Measurements from ENCODE around the gene RNF4. TPM values are rescaled to one million over a fixed set of nuclear protein-coding genes. Genes with fewer than 3 reads are reported as not detected.

Gene RNF4
- total and polyA plus RNA-seq, 10 of the 15 experiments (the other 5 are each of a cell fraction or from before 2014, with no cell fraction given): 34.9 to 145 (median 76.1) TPM

DNA sequence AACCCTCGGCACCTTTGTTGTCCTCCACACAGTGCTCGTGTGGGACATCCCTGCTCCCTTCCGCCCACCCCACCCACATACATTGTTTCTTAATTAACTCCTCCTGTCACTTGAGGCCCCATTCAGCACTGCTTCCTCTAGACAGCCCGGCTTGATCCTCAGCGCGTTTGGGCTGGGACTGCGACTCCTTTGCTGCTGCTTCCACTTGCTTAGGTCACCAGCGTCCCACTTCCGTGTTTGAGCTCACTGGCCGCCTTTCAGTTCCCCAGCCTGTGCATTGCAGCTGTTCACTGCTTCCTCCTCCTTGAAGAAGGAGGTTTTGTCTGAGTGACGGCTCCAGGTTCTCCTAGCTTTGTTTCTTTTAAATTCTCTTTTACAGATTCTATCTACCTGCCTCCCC is 16.1 kb downstream of the RNF4 start:
- in situ Hi-C loops (cut with MboI): no loop called here
- RAD21 ChIA-PET (ENCODE audit: unreplicated experiment): interaction anchor here (0.6 to 8.0 kb wide), 10 partner anchors 11 to 647 kb away, joined by 3 to 51 read pairs (median 3); partner anchors contain the start of genes FAM193A, MXD4 and RNF4
- TF ChIP-seq GATAD2B (conservative IDR thresholded peaks at IDR 0.05; ENCODE audit: low read depth): 0 out of 2 replicates have a peak, but pooled peaks have one; percentile 36
- peak; percentile 95 for TF ChIP-seq TCF12 (IDR thresholded peaks at IDR 0.05; ENCODE audit: low read depth, low read length)
- TF ChIP-seq RAD51 (IDR thresholded peaks at IDR 0.05): no peak
- TF ChIP-seq, protein P1, sequence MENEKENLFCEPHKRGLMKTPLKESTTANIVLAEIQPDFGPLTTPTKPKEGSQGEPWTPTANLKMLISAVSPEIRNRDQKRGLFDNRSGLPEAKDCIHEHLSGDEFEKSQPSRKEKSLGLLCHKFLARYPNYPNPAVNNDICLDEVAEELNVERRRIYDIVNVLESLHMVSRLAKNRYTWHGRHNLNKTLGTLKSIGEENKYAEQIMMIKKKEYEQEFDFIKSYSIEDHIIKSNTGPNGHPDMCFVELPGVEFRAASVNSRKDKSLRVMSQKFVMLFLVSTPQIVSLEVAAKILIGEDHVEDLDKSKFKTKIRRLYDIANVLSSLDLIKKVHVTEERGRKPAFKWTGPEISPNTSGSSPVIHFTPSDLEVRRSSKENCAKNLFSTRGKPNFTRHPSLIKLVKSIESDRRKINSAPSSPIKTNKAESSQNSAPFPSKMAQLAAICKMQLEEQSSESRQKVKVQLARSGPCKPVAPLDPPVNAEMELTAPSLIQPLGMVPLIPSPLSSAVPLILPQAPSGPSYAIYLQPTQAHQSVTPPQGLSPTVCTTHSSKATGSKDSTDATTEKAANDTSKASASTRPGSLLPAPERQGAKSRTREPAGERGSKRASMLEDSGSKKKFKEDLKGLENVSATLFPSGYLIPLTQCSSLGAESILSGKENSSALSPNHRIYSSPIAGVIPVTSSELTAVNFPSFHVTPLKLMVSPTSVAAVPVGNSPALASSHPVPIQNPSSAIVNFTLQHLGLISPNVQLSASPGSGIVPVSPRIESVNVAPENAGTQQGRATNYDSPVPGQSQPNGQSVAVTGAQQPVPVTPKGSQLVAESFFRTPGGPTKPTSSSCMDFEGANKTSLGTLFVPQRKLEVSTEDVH (IDR thresholded peaks at IDR 0.05; ENCODE audit: low read depth, partially characterized antibody): no peak
- peak; percentile 66 to 72; a peak in 3 of 4 replicates for TF ChIP-seq IKZF2 (IDR thresholded peaks at IDR 0.05)
- TF ChIP-seq, protein P2, sequence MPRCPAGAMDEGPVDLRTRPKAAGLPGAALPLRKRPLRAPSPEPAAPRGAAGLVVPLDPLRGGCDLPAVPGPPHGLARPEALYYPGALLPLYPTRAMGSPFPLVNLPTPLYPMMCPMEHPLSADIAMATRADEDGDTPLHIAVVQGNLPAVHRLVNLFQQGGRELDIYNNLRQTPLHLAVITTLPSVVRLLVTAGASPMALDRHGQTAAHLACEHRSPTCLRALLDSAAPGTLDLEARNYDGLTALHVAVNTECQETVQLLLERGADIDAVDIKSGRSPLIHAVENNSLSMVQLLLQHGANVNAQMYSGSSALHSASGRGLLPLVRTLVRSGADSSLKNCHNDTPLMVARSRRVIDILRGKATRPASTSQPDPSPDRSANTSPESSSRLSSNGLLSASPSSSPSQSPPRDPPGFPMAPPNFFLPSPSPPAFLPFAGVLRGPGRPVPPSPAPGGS (IDR thresholded peaks at IDR 0.05; ENCODE audit: borderline replicate concordance, insufficient read depth, low read depth, low read length, poor library complexity, severe bottlenecking): no peak
- TF ChIP-seq JUNB (IDR thresholded peaks at IDR 0.05): no peak
- peak; percentile 61; the same call in 1 of the 2 replicates for TF ChIP-seq CREB1 (IDR thresholded peaks at IDR 0.05; ENCODE audit: low read depth)
- no peak for TF ChIP-seq RFX5 (IDR thresholded peaks at IDR 0.05; ENCODE audit: low read depth, low read length)
- TF ChIP-seq SRF (IDR thresholded peaks at IDR 0.05; ENCODE audit: low read depth in 2 of 2, low read length in 2 of 2): no peak
- peak in 1 of 2 experiments; percentile 68; a peak in 1 of 3 replicates for TF ChIP-seq EGR1 (IDR thresholded peaks at IDR 0.05; ENCODE audit: borderline replicate concordance in 1 of 2, low read depth in 2 of 2, low read length in 2 of 2)
- no peak for TF ChIP-seq NFIC (IDR thresholded peaks at IDR 0.05; ENCODE audit: low read depth, low read length)
- TF ChIP-seq ZBED1 (IDR thresholded peaks at IDR 0.05; ENCODE audit: borderline replicate concordance): no peak
- peak; percentile 75 for TF ChIP-seq PAX5 (IDR thresholded peaks at IDR 0.05; ENCODE audit: borderline replicate concordance, low read depth, low read length)
- peak; percentile 57 to 100; a peak in 2 of 4 replicates for TF ChIP-seq ETV6 (conservative IDR thresholded peaks at IDR 0.05 in 1 of 2, IDR thresholded peaks at IDR 0.05 in 1 of 2; ENCODE audit: borderline replicate concordance in 1 of 2, low read depth in 1 of 2)
- TF ChIP-seq, protein P3, sequence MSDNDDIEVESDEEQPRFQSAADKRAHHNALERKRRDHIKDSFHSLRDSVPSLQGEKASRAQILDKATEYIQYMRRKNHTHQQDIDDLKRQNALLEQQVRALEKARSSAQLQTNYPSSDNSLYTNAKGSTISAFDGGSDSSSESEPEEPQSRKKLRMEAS (IDR thresholded peaks at IDR 0.05; ENCODE audit: low read depth, low read length): no peak
- peak; percentile 84 for TF ChIP-seq ATF7 (IDR thresholded peaks at IDR 0.05; ENCODE audit: low read depth)
- TF ChIP-seq BCL11A (IDR thresholded peaks at IDR 0.05; ENCODE audit: low read depth, low read length): 0 out of 2 replicates have a peak, but pooled peaks have one; percentile 28
- peak; percentile 56; the same call in 1 of the 2 replicates for TF ChIP-seq MTA2 (IDR thresholded peaks at IDR 0.05; ENCODE audit: low read depth)
- no peak for TF ChIP-seq MYB (IDR thresholded peaks at IDR 0.05; ENCODE audit: borderline replicate concordance, low read depth, low read length)
- peak; percentile 32; the same call in 1 of the 2 replicates for TF ChIP-seq RUNX3 (IDR thresholded peaks at IDR 0.05; ENCODE audit: low read length)

More for the DNA sequence above, 16.1 kb downstream of the RNF4 start:
- Histone ChIP-seq H3K36me3 (ENCODE audit: control insufficient read depth in 2 of 2, insufficient read depth in 2 of 2, low read length in 1 of 2) (peaks cover 14 to 24% of the 10 kb centered on the region in 2 experiments), H3K27ac (ENCODE audit: control insufficient read depth, insufficient read depth) (peak overlapping the region; percentile 57), H3K4me2 (ENCODE audit: control insufficient read depth, insufficient read depth) (peak overlapping the region; percentile 91), H3K27me3 (replicated peaks in 1 of 2; ENCODE audit: control insufficient read depth in 2 of 2, insufficient read depth in 2 of 2, low read length in 1 of 2) (no peaks in the 10 kb centered on the region), H3K4me1 (ENCODE audit: control insufficient read depth, insufficient read depth, low read length) (peaks cover 81% of the 10 kb centered on the region), H3K9me3 (replicated peaks; ENCODE audit: control insufficient read depth, insufficient read depth, low read length) (no peaks in the 10 kb centered on the region), H3K79me2 (ENCODE audit: control insufficient read depth, insufficient read depth, low read length) (peaks cover 99% of the 10 kb centered on the region), H4K20me1 (ENCODE audit: control insufficient read depth, insufficient read depth) (peaks cover 39% of the 10 kb centered on the region), H2AFZ (ENCODE audit: control insufficient read depth, low read depth, low read length) (no peak overlapping the region), H3K4me3 (peak overlapping the region; percentile 51; the same call in 1 of the 2 replicates), H3K9ac (ENCODE audit: control insufficient read depth, insufficient read depth, low read length) (no peak overlapping the region)
- SMC1A ChIA-PET (ENCODE audit: uncharacterized antibody, unreplicated experiment): interaction anchor here (0.7 to 12.4 kb wide), 11 partner anchors 11 to 451 kb away, joined by 3 to 113 read pairs (median 3); partner anchors contain the start of gene RNF4
- intact Hi-C loops (cut with micrococcal nuclease; ENCODE audit: unreplicated experiment): loop anchor here (2.0 kb wide), 1 partner anchor 14 kb away; no protein-coding TSS in a partner anchor
- ATAC-seq (peak; percentile 78), DNase-seq (ENCODE audit: low read depth, low spot score) (peak; percentile 62), FAIRE-seq (peak; percentile 76)
- POLR2A ChIA-PET: interaction anchor here (0.9 to 9.1 kb wide), 5 partner anchors 10 to 51 kb away, joined by 4 to 80 read pairs (median 7); partner anchors contain the start of genes FAM193A and RNF4
- BruUV-seq (replicated peaks): no TSS peak
- CTCF ChIA-PET: interaction anchor here (0.6 to 3.3 kb wide), 9 partner anchors 11 to 265 kb away, joined by 3 to 11 read pairs (median 3); partner anchors contain the start of gene FAM193A
- WGBS (ENCODE audit: insufficient coverage, insufficient replicate concordance, low lambda C conversion rate, missing lambda C conversion rate): under 1% methylated on average over 11 of the region's 11 CpGs

Data from GM12878 (cell line).